ENCODE results near the gene BABAM2.

DNA sequence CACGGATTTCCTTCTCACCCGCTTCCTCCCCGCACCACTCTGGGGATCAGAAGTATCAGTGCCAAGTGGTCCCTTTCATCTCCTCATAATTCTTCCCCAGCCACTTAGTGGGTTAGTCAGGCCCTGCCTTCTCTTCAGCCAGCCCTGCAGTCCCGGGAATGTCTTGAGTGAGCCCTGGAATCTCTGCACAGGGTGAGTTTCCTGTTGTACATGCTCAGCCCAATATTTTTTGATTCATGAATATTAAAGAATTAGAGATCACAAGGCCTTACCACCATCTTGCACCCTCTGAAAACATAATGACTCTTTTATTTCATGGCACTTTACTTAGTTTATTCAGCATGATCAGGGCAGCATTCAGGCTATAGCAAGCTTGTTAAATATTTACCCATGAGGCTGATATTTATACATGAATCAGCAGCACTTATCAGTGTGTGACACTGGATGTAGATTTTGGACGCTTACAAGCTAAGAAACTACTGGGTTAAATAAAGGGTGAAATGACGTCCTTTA, 342.7 kb downstream of the BABAM2 start:
- TF ChIP-seq, protein P1, sequence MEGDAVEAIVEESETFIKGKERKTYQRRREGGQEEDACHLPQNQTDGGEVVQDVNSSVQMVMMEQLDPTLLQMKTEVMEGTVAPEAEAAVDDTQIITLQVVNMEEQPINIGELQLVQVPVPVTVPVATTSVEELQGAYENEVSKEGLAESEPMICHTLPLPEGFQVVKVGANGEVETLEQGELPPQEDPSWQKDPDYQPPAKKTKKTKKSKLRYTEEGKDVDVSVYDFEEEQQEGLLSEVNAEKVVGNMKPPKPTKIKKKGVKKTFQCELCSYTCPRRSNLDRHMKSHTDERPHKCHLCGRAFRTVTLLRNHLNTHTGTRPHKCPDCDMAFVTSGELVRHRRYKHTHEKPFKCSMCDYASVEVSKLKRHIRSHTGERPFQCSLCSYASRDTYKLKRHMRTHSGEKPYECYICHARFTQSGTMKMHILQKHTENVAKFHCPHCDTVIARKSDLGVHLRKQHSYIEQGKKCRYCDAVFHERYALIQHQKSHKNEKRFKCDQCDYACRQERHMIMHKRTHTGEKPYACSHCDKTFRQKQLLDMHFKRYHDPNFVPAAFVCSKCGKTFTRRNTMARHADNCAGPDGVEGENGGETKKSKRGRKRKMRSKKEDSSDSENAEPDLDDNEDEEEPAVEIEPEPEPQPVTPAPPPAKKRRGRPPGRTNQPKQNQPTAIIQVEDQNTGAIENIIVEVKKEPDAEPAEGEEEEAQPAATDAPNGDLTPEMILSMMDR (IDR thresholded peaks at IDR 0.05), result no peak
- TF ChIP-seq POLR2AphosphoS5 (IDR thresholded peaks at IDR 0.05) (no peak), EP300 (IDR thresholded peaks at IDR 0.05) (no peak)

Data from sigmoid colon (tissue), 4 donors.